ENCODE measurements around the gene ITGBL1.

DNA sequence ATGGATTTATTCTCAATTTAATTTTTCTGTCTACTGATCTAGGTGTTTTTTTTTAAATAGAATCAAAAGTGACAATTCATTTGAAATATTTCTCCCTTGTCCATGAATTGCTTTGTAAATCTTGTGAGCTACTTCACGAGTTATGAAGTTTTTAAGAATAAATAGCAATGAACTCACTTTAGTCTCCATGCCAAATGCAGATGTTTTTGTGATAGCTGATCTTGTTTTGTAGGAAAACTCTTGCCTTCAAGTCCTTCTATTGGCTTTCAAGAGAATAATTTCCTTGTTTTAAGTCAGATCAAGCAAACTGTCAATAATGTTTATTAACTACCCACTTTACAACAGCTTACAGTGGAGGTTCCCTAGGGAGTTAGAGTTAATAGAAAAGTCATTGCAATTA lies 99.8 kb downstream of the ITGBL1 start:
- TF ChIP-seq, protein P1, sequence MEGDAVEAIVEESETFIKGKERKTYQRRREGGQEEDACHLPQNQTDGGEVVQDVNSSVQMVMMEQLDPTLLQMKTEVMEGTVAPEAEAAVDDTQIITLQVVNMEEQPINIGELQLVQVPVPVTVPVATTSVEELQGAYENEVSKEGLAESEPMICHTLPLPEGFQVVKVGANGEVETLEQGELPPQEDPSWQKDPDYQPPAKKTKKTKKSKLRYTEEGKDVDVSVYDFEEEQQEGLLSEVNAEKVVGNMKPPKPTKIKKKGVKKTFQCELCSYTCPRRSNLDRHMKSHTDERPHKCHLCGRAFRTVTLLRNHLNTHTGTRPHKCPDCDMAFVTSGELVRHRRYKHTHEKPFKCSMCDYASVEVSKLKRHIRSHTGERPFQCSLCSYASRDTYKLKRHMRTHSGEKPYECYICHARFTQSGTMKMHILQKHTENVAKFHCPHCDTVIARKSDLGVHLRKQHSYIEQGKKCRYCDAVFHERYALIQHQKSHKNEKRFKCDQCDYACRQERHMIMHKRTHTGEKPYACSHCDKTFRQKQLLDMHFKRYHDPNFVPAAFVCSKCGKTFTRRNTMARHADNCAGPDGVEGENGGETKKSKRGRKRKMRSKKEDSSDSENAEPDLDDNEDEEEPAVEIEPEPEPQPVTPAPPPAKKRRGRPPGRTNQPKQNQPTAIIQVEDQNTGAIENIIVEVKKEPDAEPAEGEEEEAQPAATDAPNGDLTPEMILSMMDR (IDR thresholded peaks at IDR 0.05; ENCODE audit: insufficient read depth, low read length, poor library complexity, severe bottlenecking) = no peak
- TF ChIP-seq EZH2phosphoT487 (conservative IDR thresholded peaks at IDR 0.05; ENCODE audit: low read length) = no peak
